Kidney (tissue), 14 donors: ENCODE measurements around the gene TAF3. TPM values are rescaled to one million over a fixed set of nuclear protein-coding genes. Genes with fewer than 3 reads are reported as not detected.

Experiments used
- DNase-seq, 5 donors: peaks; one replicate each; pipeline ENCODE4 v3.0.0-alpha.2; 2013 to 2020
- FAIRE-seq: peaks from 2 replicates; lab custom pipeline; 2012; peaks lifted over from hg19 to GRCh38; lab: Jason Lieb, UNC
- H3K27ac ChIP-seq, 2 donors: one replicate each; pipeline ENCODE4 v1.7.0; 2013; ENCODE audit warnings: low read depth in 2 of 2, low read length in 2 of 2, inconsistent platforms in 1 of 2
- H3K27me3 ChIP-seq: one replicate; pipeline ENCODE4 v1.7.1; 2013; ENCODE audit warnings: low read length, inconsistent platforms; ENCODE audit not compliant: control insufficient read depth, insufficient read depth
- H3K36me3 ChIP-seq, 3 donors: one replicate each; pipeline versions ENCODE4 v1.7.0 to v1.7.1; 2013; ENCODE audit warnings: low read length in 3 of 3, control low read depth in 1 of 3, inconsistent platforms in 1 of 3; ENCODE audit not compliant: insufficient read depth in 3 of 3, control insufficient read depth in 2 of 3
- H3K4me1 ChIP-seq, 3 donors: one replicate each; pipeline versions ENCODE4 v1.7.0 to v1.7.1; 2013; ENCODE audit warnings: low read length in 3 of 3, inconsistent platforms in 1 of 3, low read depth in 1 of 3; ENCODE audit not compliant: control insufficient read depth in 2 of 3, insufficient read depth in 2 of 3
- H3K4me3 ChIP-seq, 3 donors: one replicate each; pipeline versions ENCODE4 v1.7.0 to v1.8.1; 2013; ENCODE audit warnings: low read length in 3 of 3, control low read depth in 1 of 3, inconsistent platforms in 1 of 3
- H3K9ac ChIP-seq, 3 donors: one replicate each; pipeline versions ENCODE4 v1.7.0 to v1.7.1; 2013; ENCODE audit warnings: low read length in 3 of 3, control low read depth in 1 of 3, inconsistent platforms in 1 of 3
- H3K9me3 ChIP-seq, 3 donors: one replicate each; pipeline versions ENCODE4 v1.7.0 to v1.7.1; 2013; ENCODE audit warnings: low read length in 3 of 3, control low read depth in 1 of 3, inconsistent platforms in 1 of 3; ENCODE audit not compliant: control insufficient read depth in 2 of 3, insufficient read depth in 1 of 3
- intact Hi-C: fragments of 100-400 bp; cut with DNase I; formaldehyde crosslinking; loops from one replicate; pipeline ENCODE4 v1.11.1; 2022
- polyA plus RNA-seq: library from polyadenylated mRNA; stranded (reverse); fragments of 350-450 nt; fragmentation: Illumina TruSeq; extraction: RNeasy Lipid Tissue Mini Kit (QIAGEN cat#74804); gene quantifications from one replicate; pipeline ENCODE4 v1.2.3, GENCODE V29; 2014; ENCODE audit warnings: low read depth, low replicate concordance; ENCODE audit not compliant: insufficient read depth
- total RNA-seq: library from RNA; stranded (reverse); fragmentation: NEBNext Ultra II Directional; extraction: Animal tissue kit (Norgen Biotek cat#: 25700); gene quantifications from one replicate; pipeline ENCODE4 v1.2.1, GENCODE V29; 2021
- TF ChIP-seq, protein P1 (sequence below): IDR thresholded peaks from 3 replicates; pipeline ENCODE4 v1.5.1; 2012; ENCODE audit warnings: mild to moderate bottlenecking, moderate library complexity, borderline replicate concordance; ENCODE audit not compliant: insufficient read depth; ENCODE audit errors: extremely low read depth
- donor health status: control.
- donor health status: control.
- donor health status: control.
- donor health status: control.
- donor health status: control.
- donor health status: DM: yes; HTN: yes; CAD: no.
- donor health status: Normal renal cell carcinoma (clear cell type).

TAF3 gene
- total and polyA plus RNA-seq, 2 donors from 2014 or later, result 4.0 to 8.7 TPM

DNA sequence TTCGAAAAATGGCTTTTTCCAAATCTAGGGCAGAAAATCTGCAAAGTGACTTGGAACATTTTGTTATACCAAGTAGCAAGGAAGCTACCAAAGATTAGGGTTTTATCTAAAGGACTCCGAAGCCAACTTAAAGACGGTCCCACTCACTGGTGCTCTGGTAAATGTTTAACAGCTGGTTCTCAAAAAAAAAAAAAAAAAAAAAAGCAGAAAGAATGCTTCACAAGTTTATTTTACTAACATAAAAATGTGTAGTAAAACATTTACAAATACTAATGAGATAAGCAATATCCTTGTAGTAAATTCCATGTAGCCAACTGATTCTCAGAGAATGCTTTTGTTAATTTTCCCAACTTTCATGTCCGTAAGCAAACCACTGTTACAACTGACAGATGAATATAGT is 38.4 kb downstream of the TAF3 start:
- H3K27ac ChIP-seq, result no peak overlapping the region
- peaks cover 0 to 3% (median 0%) of the 10 kb centered on the region in 3 donors for H3K9me3 ChIP-seq
- TF ChIP-seq, protein P1, sequence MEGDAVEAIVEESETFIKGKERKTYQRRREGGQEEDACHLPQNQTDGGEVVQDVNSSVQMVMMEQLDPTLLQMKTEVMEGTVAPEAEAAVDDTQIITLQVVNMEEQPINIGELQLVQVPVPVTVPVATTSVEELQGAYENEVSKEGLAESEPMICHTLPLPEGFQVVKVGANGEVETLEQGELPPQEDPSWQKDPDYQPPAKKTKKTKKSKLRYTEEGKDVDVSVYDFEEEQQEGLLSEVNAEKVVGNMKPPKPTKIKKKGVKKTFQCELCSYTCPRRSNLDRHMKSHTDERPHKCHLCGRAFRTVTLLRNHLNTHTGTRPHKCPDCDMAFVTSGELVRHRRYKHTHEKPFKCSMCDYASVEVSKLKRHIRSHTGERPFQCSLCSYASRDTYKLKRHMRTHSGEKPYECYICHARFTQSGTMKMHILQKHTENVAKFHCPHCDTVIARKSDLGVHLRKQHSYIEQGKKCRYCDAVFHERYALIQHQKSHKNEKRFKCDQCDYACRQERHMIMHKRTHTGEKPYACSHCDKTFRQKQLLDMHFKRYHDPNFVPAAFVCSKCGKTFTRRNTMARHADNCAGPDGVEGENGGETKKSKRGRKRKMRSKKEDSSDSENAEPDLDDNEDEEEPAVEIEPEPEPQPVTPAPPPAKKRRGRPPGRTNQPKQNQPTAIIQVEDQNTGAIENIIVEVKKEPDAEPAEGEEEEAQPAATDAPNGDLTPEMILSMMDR, result no peak
- FAIRE-seq, result peak; percentile 82
- peak overlapping the region in 1 of 3 donors; percentile 68 for H3K9ac ChIP-seq
- no peaks in the 10 kb centered on the region for H3K27me3 ChIP-seq
- H3K4me3 ChIP-seq, result peak overlapping the region in 2 of 3 donors; percentile 58 to 59
- intact Hi-C loops, result no loop called here
- DNase-seq, result peak in 1 of 5 donors; percentile 41
- peaks cover 0 to 13% (median 2%) of the 10 kb centered on the region in 3 donors for H3K4me1 ChIP-seq
- H3K36me3 ChIP-seq, result no peaks in the 10 kb centered on the region

DNA sequence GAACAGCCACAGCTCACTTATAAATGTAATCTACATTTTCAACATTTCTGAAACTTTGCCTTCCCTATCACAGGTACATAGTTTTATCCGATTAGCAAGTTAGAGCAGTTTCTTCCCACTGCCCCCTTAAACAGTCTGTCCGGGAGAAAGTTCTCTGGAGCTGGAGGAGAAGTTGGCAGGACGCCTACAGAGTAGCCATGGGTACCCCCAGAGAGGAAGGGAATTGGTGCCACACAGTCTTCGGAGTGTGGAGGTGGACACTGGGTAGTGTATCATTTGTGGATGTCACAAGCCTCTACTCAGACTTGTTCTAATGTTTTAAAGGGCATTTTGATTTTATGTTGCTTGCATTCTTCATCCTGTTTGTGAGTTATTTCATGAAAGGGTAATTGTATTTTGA is 39.0 kb downstream of the TAF3 start:
- TF ChIP-seq, protein P1, result no peak
- peak in 2 of 5 donors; percentile 26 to 51 for DNase-seq

DNA sequence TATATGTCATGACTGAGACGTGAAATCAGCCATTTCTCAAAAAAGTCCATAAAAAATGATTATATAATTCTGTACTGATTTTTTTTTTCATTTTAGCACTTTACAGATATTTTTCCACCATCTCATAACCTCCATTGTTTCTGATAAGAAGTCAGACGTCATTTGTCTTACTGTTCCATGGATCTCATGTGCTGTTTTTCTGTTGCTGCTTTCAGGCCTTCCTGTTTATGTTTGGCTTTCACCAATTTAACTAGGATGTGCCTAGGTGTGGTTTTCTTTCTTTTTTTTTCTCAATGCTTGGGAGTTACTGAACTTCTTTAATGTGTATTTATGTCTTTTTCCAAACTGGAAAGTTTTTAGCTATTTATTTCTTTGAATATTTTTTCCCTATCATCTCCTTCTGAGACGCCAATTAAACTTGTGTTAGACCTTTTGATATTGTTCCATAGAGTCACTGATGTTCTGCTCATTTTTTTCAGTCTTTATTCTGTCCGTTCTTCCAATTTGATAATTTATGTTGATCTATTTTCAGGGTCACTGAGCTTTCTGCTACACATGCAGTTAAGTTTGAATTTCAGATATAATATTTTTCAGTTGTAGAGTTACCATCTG is 43.3 kb downstream of the TAF3 start:
- intact Hi-C loops, result no loop called here
- Histone ChIP-seq H3K9ac (no peak overlapping the region), H3K27me3 (no peaks in the 10 kb centered on the region), H3K36me3 (no peaks in the 10 kb centered on the region), H3K27ac (no peak overlapping the region), H3K4me3 (no peak overlapping the region), H3K4me1 (peaks cover 0 to 5% (median 0%) of the 10 kb centered on the region in 3 donors), H3K9me3 (peaks cover 0 to 16% (median 6%) of the 10 kb centered on the region in 3 donors)
- DNase-seq (no peak), FAIRE-seq (no peak)
- TF ChIP-seq, protein P1, result no peak

More for the DNA sequence above, 39.0 kb downstream of the TAF3 start:
- FAIRE-seq, result no peak
- Histone ChIP-seq H3K4me1 (peaks cover 0 to 13% (median 2%) of the 10 kb centered on the region in 3 donors), H3K9me3 (peaks cover 0 to 9% (median 5%) of the 10 kb centered on the region in 3 donors), H3K27me3 (no peaks in the 10 kb centered on the region), H3K27ac (no peak overlapping the region), H3K4me3 (peak overlapping the region in 2 of 3 donors; percentile 58 to 59), H3K36me3 (no peaks in the 10 kb centered on the region), H3K9ac (peak overlapping the region in 1 of 3 donors; percentile 68)
- intact Hi-C loops, result no loop called here
